ENCODE measurements around the gene PAAF1.

The PAAF1 gene

GRCh38 chr11:73957654-73958361 lies 81.0 kb downstream of the PAAF1 start:
- TF ChIP-seq EGR1 (IDR thresholded peaks at IDR 0.05) (no peak), YY1 (IDR thresholded peaks at IDR 0.05; ENCODE audit: low read depth) (no peak), REST (IDR thresholded peaks at IDR 0.05; ENCODE audit: low read depth) (no peak), TCF12 (IDR thresholded peaks at IDR 0.05; ENCODE audit: low read depth) (no peak), ZBTB7A (IDR thresholded peaks at IDR 0.05; ENCODE audit: low read depth) (no peak), CEBPB (IDR thresholded peaks at IDR 0.05) (no peak), FOXM1 (IDR thresholded peaks at IDR 0.05; ENCODE audit: borderline replicate concordance, low read depth) (no peak), NFIC (IDR thresholded peaks at IDR 0.05) (no peak)

GRCh38 chr11:73958521-73959141 lies 81.8 kb downstream of the PAAF1 start:
- no peak for TF ChIP-seq CEBPB (IDR thresholded peaks at IDR 0.05)
- TF ChIP-seq NFIC (IDR thresholded peaks at IDR 0.05), result no peak

- TF ChIP-seq TCF12 (IDR thresholded peaks at IDR 0.05; ENCODE audit: low read depth), result no peak
- TF ChIP-seq MAX (IDR thresholded peaks at IDR 0.05), result no peak
- TF ChIP-seq USF1 (IDR thresholded peaks at IDR 0.05), result no peak
Measured at GRCh38 chr11:73961321-73961720, 84.5 kb downstream of the PAAF1 start.

GRCh38 chr11:73962101-73962705 lies 85.4 kb downstream of the PAAF1 start:
- TF ChIP-seq REST (IDR thresholded peaks at IDR 0.05; ENCODE audit: low read depth) (no peak), RAD21 (IDR thresholded peaks at IDR 0.05; ENCODE audit: low read depth) (no peak), FOXM1 (IDR thresholded peaks at IDR 0.05; ENCODE audit: borderline replicate concordance, low read depth) (no peak), CREB1 (IDR thresholded peaks at IDR 0.05; ENCODE audit: low read depth) (no peak), NFIC (IDR thresholded peaks at IDR 0.05) (no peak), EGR1 (IDR thresholded peaks at IDR 0.05) (no peak), ZBTB7A (IDR thresholded peaks at IDR 0.05; ENCODE audit: low read depth) (no peak), TEAD4 (IDR thresholded peaks at IDR 0.05) (no peak), YY1 (IDR thresholded peaks at IDR 0.05; ENCODE audit: low read depth) (no peak), USF1 (IDR thresholded peaks at IDR 0.05) (no peak), TCF12 (IDR thresholded peaks at IDR 0.05; ENCODE audit: low read depth) (no peak), MAX (IDR thresholded peaks at IDR 0.05) (no peak), TAF1 (IDR thresholded peaks at IDR 0.05; ENCODE audit: low read depth) (no peak), CEBPB (IDR thresholded peaks at IDR 0.05) (no peak), EP300 (IDR thresholded peaks at IDR 0.05; ENCODE audit: borderline replicate concordance) (no peak)

GRCh38 chr11:73963861-73964260 lies 87.1 kb downstream of the PAAF1 start:
- TF ChIP-seq TEAD4 (IDR thresholded peaks at IDR 0.05) (no peak), TAF1 (IDR thresholded peaks at IDR 0.05; ENCODE audit: low read depth) (no peak), MAX (IDR thresholded peaks at IDR 0.05) (no peak), REST (IDR thresholded peaks at IDR 0.05; ENCODE audit: low read depth) (no peak), CEBPB (IDR thresholded peaks at IDR 0.05) (no peak), USF1 (IDR thresholded peaks at IDR 0.05) (no peak), ZBTB7A (IDR thresholded peaks at IDR 0.05; ENCODE audit: low read depth) (no peak), EP300 (IDR thresholded peaks at IDR 0.05; ENCODE audit: borderline replicate concordance) (no peak), NFIC (IDR thresholded peaks at IDR 0.05) (no peak), EGR1 (IDR thresholded peaks at IDR 0.05) (no peak), YY1 (IDR thresholded peaks at IDR 0.05; ENCODE audit: low read depth) (no peak), FOXM1 (IDR thresholded peaks at IDR 0.05; ENCODE audit: borderline replicate concordance, low read depth) (no peak), TCF12 (IDR thresholded peaks at IDR 0.05; ENCODE audit: low read depth) (no peak), CREB1 (IDR thresholded peaks at IDR 0.05; ENCODE audit: low read depth) (no peak), RAD21 (IDR thresholded peaks at IDR 0.05; ENCODE audit: low read depth) (no peak)
